ENCODE results near the gene LRCH3.
"Not testable (repeated sequence)": the region's sequence is repeated elsewhere in the genome, so short reads cannot be mapped to it uniquely, and the experiment has no call there.

LRCH3 gene

GRCh38 chr3:197913641-197914380 lies 122.8 kb downstream of the LRCH3 start:
- no peaks in the 10 kb centered on the region for H3K27me3 ChIP-seq (ENCODE audit: control insufficient read depth, insufficient read depth, low read length)
- H3K36me3 ChIP-seq (ENCODE audit: control insufficient read depth, low read depth, low read length) = no peaks in the 10 kb centered on the region
- peaks cover 12% of the 10 kb centered on the region for H3K4me1 ChIP-seq (ENCODE audit: control insufficient read depth, low read depth, low read length)
- no peak overlapping the region for H3K9ac ChIP-seq (ENCODE audit: low read length)
- H3K4me3 ChIP-seq (ENCODE audit: low read length) = no peak overlapping the region
- no peak overlapping the region for H3K27ac ChIP-seq (ENCODE audit: low read length)
- no peaks in the 10 kb centered on the region for H3K9me3 ChIP-seq (ENCODE audit: control insufficient read depth, low read depth, low read length)

GRCh38 chr3:197921429-197922275 lies 130.6 kb downstream of the LRCH3 start:
- not testable (repeated sequence) for H3K36me3 ChIP-seq (ENCODE audit: control insufficient read depth, low read depth, low read length); H3K9ac ChIP-seq (ENCODE audit: low read length); H3K27me3 ChIP-seq (ENCODE audit: control insufficient read depth, insufficient read depth, low read length); H3K4me3 ChIP-seq (ENCODE audit: low read length); H3K9me3 ChIP-seq (ENCODE audit: control insufficient read depth, low read depth, low read length); H3K4me1 ChIP-seq (ENCODE audit: control insufficient read depth, low read depth, low read length); H3K27ac ChIP-seq (ENCODE audit: low read length)

- H3K27me3 ChIP-seq (ENCODE audit: control insufficient read depth, insufficient read depth, low read length) = no peaks in the 10 kb centered on the region
- no peaks in the 10 kb centered on the region for H3K36me3 ChIP-seq (ENCODE audit: control insufficient read depth, low read depth, low read length)
- H3K27ac ChIP-seq (ENCODE audit: low read length) = no peak overlapping the region
- H3K4me3 ChIP-seq (ENCODE audit: low read length) = no peak overlapping the region
- no peaks in the 10 kb centered on the region for H3K9me3 ChIP-seq (ENCODE audit: control insufficient read depth, low read depth, low read length)
- no peaks in the 10 kb centered on the region for H3K4me1 ChIP-seq (ENCODE audit: control insufficient read depth, low read depth, low read length)
- H3K9ac ChIP-seq (ENCODE audit: low read length) = no peak overlapping the region
These were observed 135.4 kb downstream of the LRCH3 start for GRCh38 chr3:197926418-197926817.

- not testable (repeated sequence) for H3K9ac ChIP-seq (ENCODE audit: low read length); H3K27me3 ChIP-seq (ENCODE audit: control insufficient read depth, insufficient read depth, low read length); H3K9me3 ChIP-seq (ENCODE audit: control insufficient read depth, low read depth, low read length); H3K36me3 ChIP-seq (ENCODE audit: control insufficient read depth, low read depth, low read length); H3K4me3 ChIP-seq (ENCODE audit: low read length); H3K27ac ChIP-seq (ENCODE audit: low read length); H3K4me1 ChIP-seq (ENCODE audit: control insufficient read depth, low read depth, low read length)
These were observed 136.5 kb downstream of the LRCH3 start for GRCh38 chr3:197927578-197927977.

GRCh38 chr3:197936819-197937384 lies 145.8 kb downstream of the LRCH3 start:
- no peak overlapping the region for H3K27ac ChIP-seq (ENCODE audit: low read length)
- no peaks in the 10 kb centered on the region for H3K36me3 ChIP-seq (ENCODE audit: control insufficient read depth, low read depth, low read length)
- no peaks in the 10 kb centered on the region for H3K9me3 ChIP-seq (ENCODE audit: control insufficient read depth, low read depth, low read length)
- H3K4me3 ChIP-seq (ENCODE audit: low read length) = no peak overlapping the region
- no peaks in the 10 kb centered on the region for H3K4me1 ChIP-seq (ENCODE audit: control insufficient read depth, low read depth, low read length)
- no peak overlapping the region for H3K9ac ChIP-seq (ENCODE audit: low read length)
- H3K27me3 ChIP-seq (ENCODE audit: control insufficient read depth, insufficient read depth, low read length) = no peaks in the 10 kb centered on the region

Data from iPS-18a (cell line).